Endothelial cell (in vitro differentiated cells): ENCODE results near the gene BOC. TPM values are rescaled to one million over a fixed set of nuclear protein-coding genes. Genes with fewer than 3 reads are reported as not detected.

Source experiments
- DNase-seq: peaks from one replicate; pipeline ENCODE4 v3.0.0; 2021; ENCODE audit warnings: low spot score
- H3K27ac Mint-ChIP-seq: one replicate; pipeline ENCODE4 v1.8.0; 2021; ENCODE audit warnings: mixed read lengths, inconsistent platforms; ENCODE audit not compliant: unreplicated experiment
- H3K27me3 Mint-ChIP-seq: one replicate; pipeline ENCODE4 v1.8.0; 2021; ENCODE audit warnings: mild to moderate bottlenecking, moderate library complexity, mixed read lengths, inconsistent platforms; ENCODE audit not compliant: unreplicated experiment
- H3K36me3 Mint-ChIP-seq: one replicate; pipeline ENCODE4 v1.8.0; 2021; ENCODE audit warnings: mild to moderate bottlenecking, low read depth, mixed read lengths, inconsistent platforms; ENCODE audit not compliant: unreplicated experiment
- H3K4me1 Mint-ChIP-seq: one replicate; pipeline ENCODE4 v1.8.0; 2021; ENCODE audit warnings: mild to moderate bottlenecking, mixed read lengths, inconsistent platforms; ENCODE audit not compliant: unreplicated experiment
- H3K4me3 Mint-ChIP-seq: one replicate; pipeline ENCODE4 v1.8.0; 2021; ENCODE audit warnings: mild to moderate bottlenecking, mixed read lengths, inconsistent platforms; ENCODE audit not compliant: unreplicated experiment
- H3K9me3 Mint-ChIP-seq: one replicate; pipeline ENCODE4 v1.8.0; 2021; ENCODE audit warnings: mixed read lengths, inconsistent platforms; ENCODE audit not compliant: unreplicated experiment
- total RNA-seq: library from RNA; stranded (reverse); fragmentation: NEBNext Ultra II Directional; extraction: Animal tissue kit (Norgen Biotek cat#: 25700); gene quantifications from one replicate; pipeline ENCODE4 v1.2.1, GENCODE V29; 2021; ENCODE audit not compliant: unreplicated experiment
- TF ChIP-seq, protein P1 (sequence below): fragments of 200-600 bp; sonication (generic); IDR thresholded peaks from one replicate; pipeline ENCODE4 v1.5.0; 2021; ENCODE audit warnings: antibody characterized with exemption; ENCODE audit not compliant: unreplicated experiment

BOC gene
- total RNA-seq, 1 donor from 2014 or later, result 3.8 TPM

DNA sequence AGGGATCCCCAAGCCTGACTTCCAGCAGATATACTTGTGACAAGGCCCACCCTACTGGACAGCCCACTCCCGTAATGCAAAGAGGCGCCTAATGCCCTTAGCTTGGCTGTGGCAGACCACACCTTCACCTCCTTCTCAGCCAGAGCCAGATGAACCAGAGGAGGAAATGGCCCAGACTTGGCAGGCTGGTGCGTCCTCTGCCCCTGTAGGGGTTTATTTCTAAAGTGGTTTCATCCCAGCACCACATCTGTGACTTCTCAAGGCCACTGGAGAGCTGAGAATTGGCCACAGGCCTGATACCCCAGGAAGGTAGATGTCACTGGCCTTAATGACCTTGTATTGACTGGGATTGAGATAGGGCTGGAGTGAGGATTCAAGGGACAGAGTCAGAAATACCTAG lies 29.5 kb downstream of the BOC start:
- TF ChIP-seq, protein P1, sequence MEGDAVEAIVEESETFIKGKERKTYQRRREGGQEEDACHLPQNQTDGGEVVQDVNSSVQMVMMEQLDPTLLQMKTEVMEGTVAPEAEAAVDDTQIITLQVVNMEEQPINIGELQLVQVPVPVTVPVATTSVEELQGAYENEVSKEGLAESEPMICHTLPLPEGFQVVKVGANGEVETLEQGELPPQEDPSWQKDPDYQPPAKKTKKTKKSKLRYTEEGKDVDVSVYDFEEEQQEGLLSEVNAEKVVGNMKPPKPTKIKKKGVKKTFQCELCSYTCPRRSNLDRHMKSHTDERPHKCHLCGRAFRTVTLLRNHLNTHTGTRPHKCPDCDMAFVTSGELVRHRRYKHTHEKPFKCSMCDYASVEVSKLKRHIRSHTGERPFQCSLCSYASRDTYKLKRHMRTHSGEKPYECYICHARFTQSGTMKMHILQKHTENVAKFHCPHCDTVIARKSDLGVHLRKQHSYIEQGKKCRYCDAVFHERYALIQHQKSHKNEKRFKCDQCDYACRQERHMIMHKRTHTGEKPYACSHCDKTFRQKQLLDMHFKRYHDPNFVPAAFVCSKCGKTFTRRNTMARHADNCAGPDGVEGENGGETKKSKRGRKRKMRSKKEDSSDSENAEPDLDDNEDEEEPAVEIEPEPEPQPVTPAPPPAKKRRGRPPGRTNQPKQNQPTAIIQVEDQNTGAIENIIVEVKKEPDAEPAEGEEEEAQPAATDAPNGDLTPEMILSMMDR, result no peak
- H3K27me3 Mint-ChIP-seq, result peaks cover 4% of the 10 kb centered on the region
- no peaks in the 10 kb centered on the region for H3K36me3 Mint-ChIP-seq
- H3K27ac Mint-ChIP-seq, result no peak overlapping the region
- no peak for DNase-seq
- no peak overlapping the region for H3K4me3 Mint-ChIP-seq
- H3K9me3 Mint-ChIP-seq, result no peaks in the 10 kb centered on the region
- H3K4me1 Mint-ChIP-seq, result peaks cover 16% of the 10 kb centered on the region

DNA sequence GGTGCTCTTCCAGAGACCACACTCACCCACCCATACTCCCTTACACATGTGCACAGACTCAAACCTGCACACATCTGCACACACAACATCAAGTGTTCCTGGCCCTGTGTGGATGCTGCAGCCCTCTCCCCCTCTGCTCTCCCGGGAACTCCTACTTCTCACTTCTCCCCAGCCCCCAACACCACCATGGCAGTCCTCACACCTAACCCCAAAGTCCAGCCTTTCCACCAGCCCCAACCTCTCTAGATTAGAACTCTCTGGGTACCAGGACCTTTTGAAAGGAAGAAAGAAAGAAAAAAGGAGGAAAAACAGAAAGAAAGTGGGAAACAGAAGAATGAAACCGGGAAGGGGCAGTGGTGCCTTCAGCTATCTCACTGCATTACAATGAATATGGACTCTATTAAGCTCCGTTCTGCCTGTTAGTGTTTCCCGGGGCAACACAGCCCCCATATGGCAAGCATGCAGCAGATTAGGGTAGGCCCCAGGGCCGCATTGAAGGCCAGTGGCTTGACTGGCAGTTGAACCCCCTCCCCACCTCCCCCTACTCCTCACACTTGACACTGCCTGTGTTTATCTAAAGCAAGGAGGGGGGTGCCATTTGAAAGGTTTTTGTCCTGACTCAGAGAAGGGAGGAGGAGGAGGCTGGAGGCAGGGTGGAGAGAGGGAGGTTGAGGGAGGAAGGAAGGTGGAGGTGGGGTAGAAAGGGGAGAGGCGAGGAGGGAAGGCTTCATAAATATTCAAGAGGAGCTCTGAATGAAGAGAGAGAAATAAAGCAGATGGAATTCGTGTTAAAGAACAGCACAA lies 30.1 kb downstream of the BOC start:
- no peak overlapping the region for H3K4me3 Mint-ChIP-seq
- peaks cover 16% of the 10 kb centered on the region for H3K4me1 Mint-ChIP-seq
- H3K36me3 Mint-ChIP-seq, result no peaks in the 10 kb centered on the region
- TF ChIP-seq, protein P1, result no peak
- H3K27me3 Mint-ChIP-seq, result peaks cover 4% of the 10 kb centered on the region
- DNase-seq, result no peak
- H3K27ac Mint-ChIP-seq, result no peak overlapping the region
- H3K9me3 Mint-ChIP-seq, result no peaks in the 10 kb centered on the region

DNA sequence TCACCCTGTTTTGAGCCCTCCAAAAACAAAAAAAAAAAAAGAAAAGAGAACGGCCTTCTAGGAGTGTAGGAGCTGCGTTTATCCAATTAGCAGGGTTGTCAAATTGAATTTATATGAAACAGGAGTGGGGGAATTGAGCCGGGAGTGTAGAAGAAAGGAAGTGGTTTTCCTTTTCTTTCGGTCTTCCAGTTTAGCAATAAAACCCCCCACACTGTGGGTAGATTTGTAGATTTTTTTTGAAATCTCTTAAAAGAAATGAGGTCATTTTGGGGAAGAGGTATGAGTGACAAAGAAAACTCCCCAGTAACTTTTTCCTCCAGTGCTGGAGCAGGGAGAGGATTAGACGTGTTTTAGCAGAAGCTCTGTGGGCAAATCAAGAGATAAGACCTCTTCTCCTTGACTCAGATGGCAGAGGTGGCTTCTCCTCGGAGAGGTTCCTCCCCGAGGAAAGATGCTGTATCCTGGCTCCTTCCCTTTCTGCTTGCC lies 30.8 kb downstream of the BOC start:
- no peak for DNase-seq
- Mint-ChIP-seq H3K27ac (no peak overlapping the region), H3K4me3 (no peak overlapping the region)

DNA sequence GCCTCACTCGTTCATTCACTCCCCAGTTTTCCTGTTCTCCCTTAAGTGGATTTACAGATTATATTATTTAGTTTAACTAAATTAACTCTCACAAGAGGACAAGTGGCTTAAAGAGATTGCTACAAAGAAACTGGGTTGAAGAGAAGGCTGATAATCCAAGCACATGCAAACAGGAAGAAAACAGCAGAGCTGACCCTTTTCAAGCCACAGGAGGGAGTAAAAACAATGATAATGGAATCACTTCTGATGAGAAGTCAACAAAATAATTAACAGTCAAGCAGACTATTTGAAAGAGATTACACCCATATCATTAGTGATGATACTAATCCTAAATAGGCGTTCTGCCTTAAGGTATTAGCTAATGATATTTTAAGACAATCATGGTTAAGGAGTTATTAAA lies 31.7 kb downstream of the BOC start:
- H3K4me3 Mint-ChIP-seq, result no peak overlapping the region
- DNase-seq, result no peak

More for the DNA sequence above, 30.8 kb downstream of the BOC start:
- peaks cover 22% of the 10 kb centered on the region for H3K4me1 Mint-ChIP-seq
- H3K9me3 Mint-ChIP-seq, result no peaks in the 10 kb centered on the region
- H3K36me3 Mint-ChIP-seq, result no peaks in the 10 kb centered on the region
- H3K27me3 Mint-ChIP-seq, result peaks cover 4% of the 10 kb centered on the region
- TF ChIP-seq, protein P1, result no peak

More for the DNA sequence above, 31.7 kb downstream of the BOC start:
- Mint-ChIP-seq H3K4me1 (peaks cover 22% of the 10 kb centered on the region), H3K27ac (no peak overlapping the region), H3K36me3 (no peaks in the 10 kb centered on the region), H3K9me3 (no peaks in the 10 kb centered on the region), H3K27me3 (peaks cover 4% of the 10 kb centered on the region)
- TF ChIP-seq, protein P1, result no peak
